ENCODE data around the gene TREM1.

The TREM1 gene

DNA sequence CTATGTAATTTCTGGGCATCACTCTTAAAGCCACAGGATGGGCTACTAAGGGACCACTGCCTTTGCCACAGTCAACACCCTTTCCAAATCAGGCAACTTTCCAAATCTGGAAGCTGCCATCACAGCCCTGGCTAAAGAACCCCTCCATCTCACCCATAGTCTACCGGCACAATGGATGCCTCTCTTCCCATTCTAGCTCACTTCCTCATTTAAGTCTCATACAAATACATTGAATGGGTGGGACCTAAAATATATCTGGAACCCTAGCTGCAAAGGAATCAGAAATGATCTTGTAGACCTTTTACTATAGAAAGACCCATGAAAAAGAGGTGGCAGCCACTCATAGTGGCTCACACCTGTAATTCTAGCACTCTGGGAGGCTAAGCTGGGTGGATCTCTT lies 61.7 kb downstream of the TREM1 start:
- H3K4me3 ChIP-seq (ENCODE audit: low read depth, low read length): no peak overlapping the region
- peak; percentile 26 for DNase-seq (ENCODE audit: low read depth)
- TF ChIP-seq, protein P1, sequence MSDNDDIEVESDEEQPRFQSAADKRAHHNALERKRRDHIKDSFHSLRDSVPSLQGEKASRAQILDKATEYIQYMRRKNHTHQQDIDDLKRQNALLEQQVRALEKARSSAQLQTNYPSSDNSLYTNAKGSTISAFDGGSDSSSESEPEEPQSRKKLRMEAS (IDR thresholded peaks at IDR 0.05; ENCODE audit: low read depth, low read length): no peak
- TF ChIP-seq, protein P2, sequence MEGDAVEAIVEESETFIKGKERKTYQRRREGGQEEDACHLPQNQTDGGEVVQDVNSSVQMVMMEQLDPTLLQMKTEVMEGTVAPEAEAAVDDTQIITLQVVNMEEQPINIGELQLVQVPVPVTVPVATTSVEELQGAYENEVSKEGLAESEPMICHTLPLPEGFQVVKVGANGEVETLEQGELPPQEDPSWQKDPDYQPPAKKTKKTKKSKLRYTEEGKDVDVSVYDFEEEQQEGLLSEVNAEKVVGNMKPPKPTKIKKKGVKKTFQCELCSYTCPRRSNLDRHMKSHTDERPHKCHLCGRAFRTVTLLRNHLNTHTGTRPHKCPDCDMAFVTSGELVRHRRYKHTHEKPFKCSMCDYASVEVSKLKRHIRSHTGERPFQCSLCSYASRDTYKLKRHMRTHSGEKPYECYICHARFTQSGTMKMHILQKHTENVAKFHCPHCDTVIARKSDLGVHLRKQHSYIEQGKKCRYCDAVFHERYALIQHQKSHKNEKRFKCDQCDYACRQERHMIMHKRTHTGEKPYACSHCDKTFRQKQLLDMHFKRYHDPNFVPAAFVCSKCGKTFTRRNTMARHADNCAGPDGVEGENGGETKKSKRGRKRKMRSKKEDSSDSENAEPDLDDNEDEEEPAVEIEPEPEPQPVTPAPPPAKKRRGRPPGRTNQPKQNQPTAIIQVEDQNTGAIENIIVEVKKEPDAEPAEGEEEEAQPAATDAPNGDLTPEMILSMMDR (IDR thresholded peaks at IDR 0.05; ENCODE audit: low read depth, low read length): no peak
- TF ChIP-seq POLR2A (IDR thresholded peaks at IDR 0.05; ENCODE audit: extremely low read depth, insufficient read length) (no peak), MYC (IDR thresholded peaks at IDR 0.05; ENCODE audit: low read depth, low read length) (no peak)
